GM23338 (cell line): ENCODE data around the gene LOXL4. TPM values are rescaled to one million over a fixed set of nuclear protein-coding genes. Genes with fewer than 3 reads are reported as not detected.

Source experiments
- ATAC-seq: fragments of 200-7000 bp; cut with Tn5 transposase; 3 replicates; pipeline ENCODE4 v1.9.1; 2020
- DNase-seq: peaks from one replicate; pipeline ENCODE4 v3.0.0-alpha.2; 2015; ENCODE audit warnings: low spot score
- H2AFZ ChIP-seq: fragments of 200-600 bp; sonication (generic); 2 replicates; pipeline ENCODE4 v1.8.0; 2016; ENCODE audit warnings: antibody characterized with exemption, mild to moderate bottlenecking, moderate library complexity
- H3F3A ChIP-seq: fragments of 200-600 bp; sonication (generic); replicated peaks from 2 replicates; pipeline ENCODE4 v1.8.0; 2017; ENCODE audit warnings: antibody characterized with exemption, mixed run types, low read depth
- H3K27ac ChIP-seq: fragments of 200-600 bp; sonication (generic); 2 replicates; pipeline ENCODE4 v1.6.1; 2016; ENCODE audit warnings: low read depth
- H3K27me3 ChIP-seq: fragments of 200-600 bp; sonication (generic); 2 replicates; pipeline ENCODE4 v1.8.0; 2016; ENCODE audit warnings: mild to moderate bottlenecking, mixed run types, moderate library complexity; ENCODE audit not compliant: insufficient read depth
- H3K36me3 ChIP-seq: fragments of 200-600 bp; sonication (generic); 2 replicates; pipeline ENCODE4 v1.8.0; 2016; ENCODE audit warnings: mild to moderate bottlenecking; ENCODE audit not compliant: insufficient read depth
- H3K4me1 ChIP-seq: fragments of 200-600 bp; sonication (generic); 2 replicates; pipeline ENCODE4 v1.8.0; 2016; ENCODE audit warnings: mild to moderate bottlenecking, moderate library complexity; ENCODE audit not compliant: insufficient read depth
- H3K4me2 ChIP-seq: fragments of 200-600 bp; sonication (generic); 2 replicates; pipeline ENCODE4 v1.7.1; 2017; ENCODE audit warnings: mixed run types
- H3K4me3 ChIP-seq: fragments of 200-600 bp; sonication (generic); 2 replicates; pipeline ENCODE4 v1.6.1; 2016; ENCODE audit warnings: mixed run types
- H3K79me2 ChIP-seq: fragments of 200-600 bp; sonication (generic); replicated peaks from 2 replicates; pipeline ENCODE4 v1.8.0; 2017; ENCODE audit warnings: mild to moderate bottlenecking; ENCODE audit not compliant: insufficient read depth
- H3K9me2 ChIP-seq: fragments of 200-600 bp; sonication (generic); 2 replicates; pipeline ENCODE4 v1.8.0; 2017; ENCODE audit not compliant: insufficient read depth
- H4K20me1 ChIP-seq: fragments of 200-600 bp; sonication (generic); replicated peaks from 2 replicates; pipeline ENCODE4 v1.8.0; 2017; ENCODE audit warnings: mild to moderate bottlenecking; ENCODE audit not compliant: insufficient read depth
- H3K27ac Mint-ChIP-seq: 2 replicates; pipeline ENCODE4 v1.8.0; 2020; ENCODE audit warnings: inconsistent platforms, mild to moderate bottlenecking, moderate library complexity, mixed read lengths
- H3K27me3 Mint-ChIP-seq: 3 replicates; pipeline ENCODE4 v1.8.0; 2022; ENCODE audit warnings: low read depth, mild to moderate bottlenecking, moderate library complexity, mixed read lengths, inconsistent platforms; ENCODE audit not compliant: insufficient read depth, poor library complexity
- H3K36me3 Mint-ChIP-seq: 3 replicates; pipeline ENCODE4 v1.8.0; 2021; ENCODE audit warnings: low read depth, mild to moderate bottlenecking, inconsistent platforms, moderate library complexity, mixed read lengths
- H3K4me1 Mint-ChIP-seq: 3 replicates; pipeline ENCODE4 v1.8.0; 2020; ENCODE audit warnings: mild to moderate bottlenecking, inconsistent platforms, mixed read lengths
- H3K4me3 Mint-ChIP-seq: 3 replicates; pipeline ENCODE4 v1.8.0; 2021; ENCODE audit warnings: moderate library complexity, mild to moderate bottlenecking, inconsistent platforms, mixed read lengths
- H3K9me3 Mint-ChIP-seq: 3 replicates; pipeline ENCODE4 v1.8.0; 2020; ENCODE audit warnings: moderate library complexity, mild to moderate bottlenecking, inconsistent platforms, mixed read lengths
- CTCF ChIP-seq, 2 experiments: fragments of 200-600 bp in 1 of 2; sonication (generic) in 1 of 2; conservative IDR thresholded peaks; 2 replicates each; pipeline versions ENCODE4 v1.5.1 to v1.6.1; 2016 to 2017; ENCODE audit warnings: antibody characterized with exemption in 2 of 2, low read depth in 2 of 2, mild to moderate bottlenecking in 2 of 2, moderate library complexity in 1 of 2
- ETS1 ChIP-seq: IDR thresholded peaks from 2 replicates; pipeline ENCODE4 v1.6.1; 2016; ENCODE audit warnings: antibody characterized with exemption
- EZH2 ChIP-seq: fragments of 200-600 bp; sonication (generic); IDR thresholded peaks from one replicate; pipeline ENCODE4 v1.8.0; 2017; ENCODE audit warnings: antibody characterized with exemption, mild to moderate bottlenecking, low read depth; ENCODE audit not compliant: unreplicated experiment
- EZH2phosphoT487 ChIP-seq: fragments of 200-600 bp; sonication (generic); IDR thresholded peaks from one replicate; pipeline ENCODE4 v1.8.1; 2018; ENCODE audit warnings: antibody characterized with exemption; ENCODE audit not compliant: unreplicated experiment
- NANOG ChIP-seq: IDR thresholded peaks from 2 replicates; pipeline ENCODE4 v1.6.1; 2016; ENCODE audit warnings: antibody characterized with exemption, borderline replicate concordance
- POLR2AphosphoS5 ChIP-seq: IDR thresholded peaks from 2 replicates; pipeline ENCODE4 v1.6.1; 2016; ENCODE audit warnings: antibody characterized with exemption, low read depth
- REST ChIP-seq: IDR thresholded peaks from one replicate; pipeline ENCODE4 v1.6.1; 2018; ENCODE audit warnings: antibody characterized with exemption; ENCODE audit not compliant: unreplicated experiment
- STAT1 ChIP-seq: IDR thresholded peaks from one replicate; pipeline ENCODE4 v1.6.1; 2016; ENCODE audit warnings: antibody characterized with exemption; ENCODE audit not compliant: unreplicated experiment
- ZNF331 ChIP-seq: fragments of 250-450 bp; sonication (Bioruptor Pico); IDR thresholded peaks from 2 replicates; pipeline ENCODE4 v1.5.0; 2020; ENCODE audit warnings: low read depth, mild to moderate bottlenecking, moderate library complexity
- polyA plus RNA-seq: library from polyadenylated mRNA; unstranded; fragments of >200 nt; fragmentation: Nextera tagmentation; extraction: Ambion mirVana; gene quantifications from 2 replicates; pipeline ENCODE4 v1.2.1, GENCODE V29; 2016
- total RNA-seq: library from RNA; depleted of rRNA; stranded (reverse); fragments of >200 nt; shearing (Covaris generic); gene quantifications from 2 replicates; pipeline ENCODE4 v1.2.3, GENCODE V29; 2014

Gene LOXL4
- total and polyA plus RNA-seq, 2 experiments from 2014 or later = 0.21 to 0.38 TPM

GRCh38 chr10:98264378-98265065, 3.5 kb downstream of the LOXL4 start:
- Mint-ChIP-seq H3K4me3 (no peak overlapping the region), H3K4me1 (peaks cover 21% of the 10 kb centered on the region), H3K9me3 (no peaks in the 10 kb centered on the region), H3K27me3 (peaks cover 11% of the 10 kb centered on the region), H3K36me3 (no peaks in the 10 kb centered on the region), H3K27ac (no peak overlapping the region)
- no peaks in the 10 kb centered on the region for H3F3A ChIP-seq
- no peaks in the 10 kb centered on the region for H3K36me3 ChIP-seq
- H3K9me2 ChIP-seq = no peaks in the 10 kb centered on the region
- no peak overlapping the region for H3K4me2 ChIP-seq
- no peak overlapping the region for H2AFZ ChIP-seq
- no peak for ATAC-seq
- H3K27me3 ChIP-seq = peaks cover 11% of the 10 kb centered on the region; the same call in 1 of the 2 replicates
- TF ChIP-seq EZH2phosphoT487 = no peak
- TF ChIP-seq REST = no peak
- no peak for TF ChIP-seq STAT1
- TF ChIP-seq ZNF331 = no peak
- TF ChIP-seq ETS1 = no peak
- no peak for TF ChIP-seq POLR2AphosphoS5
- TF ChIP-seq CTCF (conservative IDR thresholded peaks at IDR 0.05; ENCODE audit: low read depth in 2 of 2) = no peak
- TF ChIP-seq EZH2 = no peak
- TF ChIP-seq NANOG = no peak
- no peaks in the 10 kb centered on the region for H3K79me2 ChIP-seq
- H3K4me3 ChIP-seq = no peak overlapping the region
- DNase-seq = no peak
- no peak overlapping the region for H3K27ac ChIP-seq
- peaks cover 5% of the 10 kb centered on the region for H3K4me1 ChIP-seq
- H4K20me1 ChIP-seq = no peaks in the 10 kb centered on the region
